ENCODE results near the gene CAPZB.

- no peak for TF ChIP-seq POLR2AphosphoS5 (IDR thresholded peaks at IDR 0.05; ENCODE audit: borderline replicate concordance, low read depth, low read length)
- TF ChIP-seq EZH2 (IDR thresholded peaks at IDR 0.05): no peak
- TF ChIP-seq FOXP2 (optimal IDR thresholded peaks at IDR 0.05; ENCODE audit: control extremely low read depth, extremely low read length, insufficient read depth): no peak
Measured at GRCh38 chr1:19441048-19441780, 44.1 kb downstream of the CAPZB start.

Data from SK-N-MC (cell line).